Measurements from ENCODE around the gene PCDHGA5.
"Not testable (repeated sequence)": the region's sequence is repeated elsewhere in the genome, so short reads cannot be mapped to it uniquely, and the experiment has no call there.

PCDHGA5 gene

DNA sequence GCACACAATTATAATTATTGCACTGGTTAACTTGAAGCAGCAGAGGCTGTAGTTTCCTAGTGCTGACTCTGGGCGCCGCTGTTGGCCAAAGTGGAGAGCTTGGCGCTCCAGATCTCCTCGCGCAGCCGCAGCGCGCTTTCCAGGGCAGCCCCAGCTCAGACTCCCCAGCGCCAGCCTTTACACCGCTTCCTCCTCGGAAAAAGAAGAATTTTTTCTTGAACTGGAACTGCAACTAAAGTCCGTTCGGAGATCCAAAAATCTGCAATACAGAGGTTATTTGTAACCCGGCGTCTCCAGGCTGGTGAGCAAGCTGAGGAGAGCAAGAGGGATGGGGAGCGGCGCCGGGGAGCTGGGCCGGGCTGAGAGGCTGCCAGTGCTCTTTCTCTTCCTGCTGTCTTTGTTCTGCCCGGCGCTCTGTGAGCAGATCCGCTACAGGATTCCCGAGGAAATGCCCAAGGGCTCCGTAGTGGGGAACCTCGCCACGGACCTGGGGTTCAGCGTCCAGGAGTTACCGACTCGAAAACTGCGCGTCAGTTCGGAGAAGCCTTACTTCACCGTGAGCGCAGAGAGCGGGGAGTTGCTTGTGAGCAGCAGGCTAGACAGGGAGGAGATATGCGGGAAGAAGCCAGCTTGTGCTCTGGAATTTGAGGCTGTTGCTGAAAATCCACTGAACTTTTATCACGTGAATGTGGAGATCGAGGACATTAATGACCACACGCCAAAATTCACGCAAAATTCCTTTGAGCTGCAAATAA lies 23.8 kb downstream of the PCDHGA5 start, which contains the start of gene PCDHGB4:
TSS of gene PCDHGB4 (plus strand) at position 142 of the 755 bp plus-strand sequence. CDS start at position 329, 187 bp downstream.
- not testable (repeated sequence) for DNase-seq (ENCODE audit: low read depth)

DNA sequence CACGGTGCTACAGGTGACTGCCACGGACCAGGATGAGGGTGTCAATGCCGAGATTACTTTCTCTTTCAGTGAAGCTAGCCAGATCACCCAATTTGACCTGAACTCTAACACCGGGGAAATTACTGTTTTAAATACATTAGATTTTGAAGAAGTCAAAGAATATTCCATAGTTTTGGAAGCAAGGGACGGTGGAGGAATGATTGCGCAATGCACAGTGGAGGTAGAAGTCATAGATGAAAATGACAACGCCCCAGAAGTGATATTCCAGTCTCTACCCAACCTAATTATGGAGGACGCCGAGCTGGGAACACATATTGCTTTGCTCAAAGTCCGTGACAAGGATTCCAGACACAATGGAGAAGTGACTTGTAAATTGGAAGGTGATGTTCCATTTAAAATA lies 24.7 kb downstream of the PCDHGA5 start:
- no peak for DNase-seq (ENCODE audit: low read depth)

DNA sequence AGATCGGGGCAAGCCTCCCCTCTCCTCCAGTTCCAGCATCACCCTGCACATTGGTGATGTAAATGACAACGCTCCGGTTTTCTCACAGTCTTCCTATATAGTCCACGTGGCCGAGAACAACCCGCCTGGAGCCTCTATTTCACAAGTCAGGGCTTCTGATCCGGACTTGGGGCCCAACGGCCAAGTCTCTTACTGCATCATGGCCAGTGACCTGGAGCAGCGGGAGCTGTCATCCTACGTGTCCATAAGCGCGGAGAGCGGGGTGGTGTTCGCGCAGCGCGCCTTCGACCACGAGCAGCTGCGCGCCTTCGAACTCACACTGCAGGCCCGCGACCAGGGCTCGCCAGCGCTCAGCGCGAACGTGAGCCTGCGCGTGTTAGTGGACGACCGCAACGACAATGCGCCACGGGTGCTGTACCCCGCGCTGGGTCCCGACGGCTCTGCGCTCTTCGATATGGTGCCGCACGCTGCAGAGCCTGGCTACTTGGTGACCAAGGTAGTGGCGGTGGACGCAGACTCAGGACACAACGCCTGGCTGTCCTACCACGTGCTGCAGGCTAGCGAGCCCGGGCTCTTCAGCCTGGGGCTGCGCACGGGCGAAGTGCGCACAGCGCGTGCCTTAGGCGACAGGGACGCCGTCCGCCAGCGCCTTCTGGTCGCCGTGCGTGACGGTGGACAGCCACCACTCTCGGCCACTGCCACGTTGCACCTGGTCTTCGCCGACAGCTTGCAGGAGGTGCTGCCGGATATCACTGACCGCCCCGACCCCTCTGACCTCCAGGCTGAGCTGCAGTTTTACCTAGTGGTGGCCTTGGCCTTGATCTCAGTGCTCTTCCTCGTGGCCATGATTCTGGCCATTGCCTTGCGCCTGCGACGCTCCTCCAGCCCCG lies 25.4 kb downstream of the PCDHGA5 start:
- DNase-seq (ENCODE audit: low read depth) = no peak

DNA sequence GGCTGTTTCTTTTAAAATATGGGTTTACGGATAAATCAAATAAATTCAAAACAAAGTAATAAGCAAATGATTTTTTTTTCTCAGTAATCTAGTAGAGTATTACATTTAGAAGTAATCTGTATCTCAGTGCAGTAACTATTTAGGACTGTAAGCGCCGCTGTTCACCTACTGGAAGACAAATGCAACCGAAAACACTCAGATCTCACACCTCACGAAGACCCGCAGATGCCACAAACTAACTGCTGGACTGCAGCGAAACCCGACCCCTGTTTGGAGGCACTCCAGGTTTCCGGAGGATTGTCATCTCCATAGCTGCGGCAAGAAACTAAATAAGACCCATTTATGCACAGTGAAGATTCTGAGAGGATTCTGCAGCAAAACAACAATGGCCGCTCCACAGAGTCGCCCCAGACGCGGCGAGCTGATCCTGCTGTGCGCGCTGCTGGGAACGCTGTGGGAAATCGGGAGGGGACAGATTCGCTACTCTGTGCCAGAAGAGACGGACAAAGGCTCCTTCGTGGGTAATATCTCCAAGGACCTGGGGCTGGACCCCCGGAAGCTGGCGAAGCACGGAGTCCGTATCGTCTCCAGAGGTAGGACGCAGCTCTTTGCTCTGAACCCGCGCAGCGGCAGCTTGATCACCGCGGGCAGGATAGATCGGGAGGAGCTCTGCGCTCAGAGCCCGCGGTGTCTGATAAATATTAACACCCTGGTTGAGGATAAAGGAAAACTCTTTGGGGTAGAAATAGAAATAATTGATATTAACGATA lies 28.7 kb downstream of the PCDHGA5 start, which contains the start of gene PCDHGA8:
TSS of gene PCDHGA8 (plus strand) at position 205 of the 770 bp plus-strand sequence. CDS start at position 386, 181 bp downstream.
- no peak for DNase-seq (ENCODE audit: low read depth)

DNA sequence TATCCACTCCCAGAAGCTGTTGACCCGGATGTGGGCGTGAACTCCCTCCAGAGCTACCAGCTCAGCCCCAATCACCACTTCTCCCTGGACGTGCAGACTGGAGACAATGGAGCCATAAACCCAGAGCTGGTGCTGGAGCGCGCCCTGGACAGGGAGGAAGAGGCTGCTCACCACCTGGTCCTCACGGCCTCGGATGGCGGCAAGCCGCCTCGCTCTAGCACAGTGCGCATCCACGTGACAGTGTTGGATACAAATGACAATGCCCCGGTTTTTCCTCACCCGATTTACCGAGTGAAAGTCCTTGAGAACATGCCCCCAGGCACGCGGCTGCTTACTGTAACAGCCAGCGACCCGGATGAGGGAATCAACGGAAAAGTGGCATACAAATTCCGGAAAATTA lies 29.3 kb downstream of the PCDHGA5 start:
- no peak for DNase-seq (ENCODE audit: low read depth)

DNA sequence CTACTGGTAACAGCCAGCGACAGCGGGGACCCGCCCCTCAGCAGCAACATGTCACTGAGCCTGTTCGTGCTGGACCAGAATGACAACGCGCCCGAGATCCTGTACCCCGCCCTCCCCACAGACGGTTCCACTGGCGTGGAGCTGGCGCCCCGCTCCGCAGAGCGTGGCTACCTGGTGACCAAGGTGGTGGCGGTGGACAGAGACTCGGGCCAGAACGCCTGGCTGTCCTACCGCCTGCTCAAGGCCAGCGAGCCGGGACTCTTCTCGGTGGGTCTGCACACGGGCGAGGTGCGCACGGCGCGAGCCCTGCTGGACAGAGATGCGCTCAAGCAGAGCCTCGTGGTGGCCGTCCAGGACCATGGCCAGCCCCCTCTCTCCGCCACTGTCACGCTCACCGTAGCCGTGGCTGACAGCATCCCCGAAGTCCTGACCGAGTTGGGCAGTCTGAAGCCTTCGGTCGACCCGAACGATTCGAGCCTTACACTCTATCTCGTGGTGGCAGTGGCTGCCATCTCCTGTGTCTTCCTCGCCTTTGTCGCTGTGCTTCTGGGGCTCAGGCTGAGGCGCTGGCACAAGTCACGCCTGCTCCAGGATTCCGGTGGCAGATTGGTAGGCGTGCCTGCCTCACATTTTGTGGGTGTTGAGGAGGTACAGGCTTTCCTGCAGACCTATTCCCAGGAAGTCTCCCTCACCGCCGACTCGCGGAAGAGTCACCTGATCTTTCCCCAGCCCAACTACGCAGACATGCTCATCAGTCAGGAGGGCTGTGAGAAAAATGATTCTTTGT lies 30.6 kb downstream of the PCDHGA5 start:
- not testable (repeated sequence) for DNase-seq (ENCODE audit: low read depth)

DNA sequence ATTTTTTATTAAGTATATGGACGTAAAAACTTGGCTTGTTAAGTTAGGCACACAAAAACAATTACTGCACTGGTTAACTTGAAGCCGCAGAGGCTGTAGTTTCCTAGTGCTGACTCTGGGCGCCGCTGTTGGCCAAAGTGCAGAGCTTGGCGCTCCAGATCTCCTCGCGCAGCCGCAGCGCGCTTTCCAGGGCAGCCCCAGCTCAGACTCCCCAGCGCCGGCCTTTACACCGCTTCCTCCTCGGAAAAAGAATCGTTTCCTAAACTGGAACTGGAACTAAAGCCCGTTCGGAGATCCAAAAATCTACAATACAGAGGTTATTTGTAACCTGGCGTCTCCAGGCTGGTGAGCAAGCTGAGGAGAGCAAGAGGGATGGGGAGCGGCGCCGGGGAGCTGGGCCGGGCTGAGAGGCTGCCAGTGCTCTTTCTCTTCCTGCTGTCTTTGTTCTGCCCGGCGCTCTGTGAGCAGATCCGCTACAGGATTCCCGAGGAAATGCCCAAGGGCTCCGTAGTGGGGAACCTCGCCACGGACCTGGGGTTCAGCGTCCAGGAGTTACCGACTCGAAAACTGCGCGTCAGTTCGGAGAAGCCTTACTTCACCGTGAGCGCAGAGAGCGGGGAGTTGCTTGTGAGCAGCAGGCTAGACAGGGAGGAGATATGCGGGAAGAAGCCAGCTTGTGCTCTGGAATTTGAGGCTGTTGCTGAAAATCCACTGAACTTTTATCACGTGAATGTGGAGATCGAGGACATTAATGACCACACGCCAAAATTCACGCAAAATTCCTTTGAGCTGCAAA lies 34.0 kb downstream of the PCDHGA5 start, which contains the start of gene PCDHGB5:
TSS of gene PCDHGB5 (plus strand) at position 192 of the 796 bp plus-strand sequence. CDS start at position 373, 181 bp downstream.
- DNase-seq (ENCODE audit: low read depth) = not testable (repeated sequence)

DNA sequence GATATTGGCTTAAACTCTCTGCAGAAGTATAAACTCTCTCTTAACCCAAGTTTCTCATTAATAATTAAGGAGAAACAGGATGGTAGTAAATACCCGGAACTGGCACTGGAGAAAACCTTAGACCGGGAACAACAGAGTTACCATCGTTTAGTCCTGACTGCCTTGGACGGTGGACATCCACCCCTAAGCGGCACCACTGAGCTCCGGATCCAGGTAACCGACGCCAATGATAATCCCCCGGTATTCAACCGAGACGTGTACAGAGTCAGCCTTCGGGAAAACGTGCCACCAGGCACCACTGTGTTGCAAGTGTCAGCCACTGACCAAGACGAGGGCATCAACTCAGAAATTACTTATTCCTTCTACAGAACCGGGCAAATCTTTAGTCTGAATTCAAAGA lies 34.6 kb downstream of the PCDHGA5 start:
- DNase-seq (ENCODE audit: low read depth) = no peak

DNA sequence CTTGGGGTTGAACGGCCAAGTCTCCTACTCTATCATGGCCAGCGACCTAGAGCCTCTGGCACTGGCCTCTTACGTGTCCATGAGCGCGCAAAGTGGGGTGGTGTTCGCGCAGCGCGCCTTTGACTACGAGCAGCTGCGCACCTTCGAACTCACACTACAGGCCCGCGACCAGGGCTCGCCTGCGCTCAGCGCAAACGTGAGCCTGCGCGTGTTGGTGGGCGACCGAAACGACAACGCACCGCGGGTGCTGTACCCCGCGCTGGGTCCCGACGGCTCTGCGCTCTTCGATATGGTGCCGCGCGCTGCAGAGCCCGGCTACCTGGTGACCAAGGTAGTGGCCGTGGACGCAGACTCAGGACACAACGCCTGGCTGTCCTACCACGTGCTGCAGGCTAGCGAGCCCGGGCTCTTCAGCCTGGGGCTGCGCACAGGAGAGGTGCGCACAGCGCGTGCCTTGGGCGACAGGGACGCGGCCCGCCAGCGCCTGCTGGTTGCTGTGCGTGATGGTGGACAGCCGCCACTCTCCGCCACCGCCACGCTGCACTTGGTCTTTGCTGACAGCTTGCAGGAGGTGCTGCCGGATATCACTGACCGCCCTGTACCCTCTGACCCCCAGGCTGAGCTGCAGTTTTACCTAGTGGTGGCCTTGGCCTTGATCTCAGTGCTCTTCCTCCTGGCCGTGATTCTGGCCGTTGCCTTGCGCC lies 35.7 kb downstream of the PCDHGA5 start:
- no peak for DNase-seq (ENCODE audit: low read depth)

DNA sequence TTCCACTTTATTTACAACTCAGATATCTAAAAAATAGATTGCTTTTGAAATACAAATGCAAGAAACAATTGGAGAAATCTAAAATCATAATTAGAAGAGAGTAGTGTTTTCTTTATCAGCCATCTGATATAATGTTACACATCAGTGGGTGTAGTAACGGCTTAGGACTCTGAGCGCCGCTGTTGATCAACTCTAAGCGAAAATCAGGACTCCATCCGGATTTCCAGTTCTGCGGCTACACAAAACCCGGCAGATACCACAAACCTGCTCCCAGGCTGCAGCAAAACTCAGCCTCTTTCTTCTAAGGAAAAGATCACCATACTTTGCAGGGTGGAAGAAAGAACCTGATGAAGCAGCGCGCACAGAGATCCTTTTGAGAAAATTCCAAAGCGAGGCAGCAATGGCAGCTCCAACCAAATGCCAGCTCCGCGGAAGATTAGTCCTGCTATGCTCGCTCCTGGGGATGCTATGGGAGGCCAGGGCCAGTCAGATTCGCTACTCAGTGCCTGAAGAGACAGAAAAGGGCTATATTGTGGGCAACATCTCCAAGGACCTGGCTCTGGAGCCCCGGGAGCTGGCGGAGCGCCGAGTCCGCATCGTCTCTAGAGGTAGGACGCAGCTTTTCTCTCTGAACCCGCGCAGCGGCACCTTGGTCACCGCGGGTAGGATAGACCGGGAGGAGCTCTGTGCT lies 38.7 kb downstream of the PCDHGA5 start, which contains the start of gene PCDHGA9:
TSS of gene PCDHGA9 (plus strand) at position 226 of the 691 bp plus-strand sequence. CDS start at position 401, 175 bp downstream.
- DNase-seq (ENCODE audit: low read depth) = no peak

DNA sequence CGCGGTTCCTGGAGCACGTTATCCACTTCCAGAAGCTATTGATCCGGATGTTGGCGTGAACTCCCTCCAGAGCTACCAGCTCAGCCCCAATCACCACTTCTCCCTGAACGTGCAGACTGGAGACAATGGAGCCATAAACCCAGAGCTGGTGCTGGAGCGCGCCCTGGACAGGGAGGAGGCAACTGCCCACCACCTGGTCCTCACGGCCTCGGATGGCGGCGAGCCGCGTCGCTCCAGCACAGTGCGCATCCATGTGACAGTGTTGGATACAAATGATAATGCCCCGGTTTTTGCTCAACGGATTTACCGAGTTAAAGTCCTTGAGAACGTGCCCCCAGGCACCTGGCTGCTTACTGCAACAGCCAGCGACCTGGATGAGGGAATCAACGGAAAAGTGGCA lies 39.4 kb downstream of the PCDHGA5 start:
- no peak for DNase-seq (ENCODE audit: low read depth)

DNA sequence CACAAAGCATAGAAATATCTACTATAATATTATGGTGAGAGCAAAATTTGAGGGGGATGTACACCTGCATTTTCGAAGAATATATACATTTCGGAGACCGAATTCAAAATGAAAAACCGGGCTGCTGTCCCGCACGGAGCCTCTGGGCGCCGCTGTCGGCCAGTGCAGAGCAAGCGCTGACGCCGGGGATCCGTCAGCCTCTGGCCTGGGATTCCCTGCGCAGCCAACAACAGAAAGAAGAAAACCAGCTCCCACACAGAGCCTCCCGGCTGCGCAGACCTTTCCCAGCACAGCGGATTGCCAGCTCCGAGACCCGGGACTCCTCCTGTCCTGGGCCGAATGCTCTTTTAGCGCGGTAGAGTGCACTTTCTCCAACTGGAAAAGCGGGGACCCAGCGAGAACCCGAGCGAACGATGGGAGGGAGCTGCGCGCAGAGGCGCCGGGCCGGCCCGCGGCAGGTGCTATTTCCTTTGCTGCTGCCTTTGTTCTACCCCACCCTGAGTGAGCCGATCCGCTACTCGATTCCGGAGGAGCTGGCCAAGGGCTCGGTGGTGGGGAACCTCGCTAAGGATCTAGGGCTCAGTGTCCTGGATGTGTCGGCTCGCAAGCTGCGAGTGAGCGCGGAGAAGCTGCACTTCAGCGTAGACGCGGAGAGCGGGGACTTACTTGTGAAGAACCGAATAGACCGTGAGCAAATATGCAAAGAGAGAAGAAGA lies 44.0 kb downstream of the PCDHGA5 start, which contains the start of gene PCDHGB6:
TSS of gene PCDHGB6 (plus strand) at position 232 of the 716 bp plus-strand sequence. CDS start at position 414, 182 bp downstream.
- not testable (repeated sequence) for DNase-seq (ENCODE audit: low read depth)

DNA sequence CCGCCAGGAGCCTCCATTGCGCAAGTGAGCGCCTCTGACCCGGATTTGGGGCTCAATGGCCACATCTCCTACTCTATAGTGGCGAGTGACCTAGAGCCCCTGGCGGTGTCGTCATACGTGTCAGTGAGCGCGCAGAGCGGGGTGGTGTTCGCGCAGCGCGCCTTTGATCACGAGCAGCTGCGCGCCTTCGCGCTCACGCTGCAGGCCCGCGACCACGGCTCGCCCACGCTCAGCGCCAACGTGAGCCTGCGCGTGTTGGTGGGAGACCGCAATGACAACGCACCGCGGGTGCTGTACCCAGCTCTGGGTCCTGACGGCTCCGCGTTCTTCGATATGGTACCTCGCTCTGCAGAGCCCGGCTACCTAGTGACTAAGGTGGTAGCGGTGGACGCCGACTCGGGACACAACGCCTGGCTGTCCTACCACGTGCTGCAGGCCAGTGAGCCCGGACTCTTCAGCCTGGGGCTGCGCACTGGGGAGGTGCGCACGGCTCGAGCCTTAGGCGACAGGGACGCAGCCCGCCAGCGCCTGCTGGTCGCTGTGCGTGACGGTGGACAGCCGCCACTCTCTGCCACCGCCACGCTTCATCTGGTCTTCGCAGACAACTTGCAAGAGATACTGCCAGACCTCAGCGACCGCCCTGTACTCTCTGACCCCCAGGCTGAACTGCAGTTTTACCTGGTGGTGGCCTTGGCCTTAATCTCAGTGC lies 45.8 kb downstream of the PCDHGA5 start:
- no peak for DNase-seq (ENCODE audit: low read depth)

DNA sequence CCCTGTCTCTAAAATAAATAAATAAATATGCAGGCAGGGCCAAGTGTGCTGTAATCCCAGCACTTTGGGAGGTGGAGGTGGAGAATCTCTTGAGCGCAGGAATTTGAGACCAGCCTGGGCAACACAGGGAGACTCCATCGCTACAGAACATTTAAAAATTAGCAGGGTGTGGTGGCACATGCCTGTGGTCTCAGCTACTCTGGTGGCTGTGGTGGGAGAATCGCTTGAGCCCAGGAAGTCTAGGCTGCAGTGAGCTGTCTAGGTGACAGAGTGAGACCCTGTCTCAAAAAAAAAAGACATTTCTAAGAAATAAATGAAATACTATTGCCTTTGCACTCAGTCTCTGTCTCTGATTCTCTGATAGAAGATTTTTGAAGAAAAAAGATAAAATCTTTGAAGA lies 47.6 kb downstream of the PCDHGA5 start:
- no peak for DNase-seq (ENCODE audit: low read depth)

DNA sequence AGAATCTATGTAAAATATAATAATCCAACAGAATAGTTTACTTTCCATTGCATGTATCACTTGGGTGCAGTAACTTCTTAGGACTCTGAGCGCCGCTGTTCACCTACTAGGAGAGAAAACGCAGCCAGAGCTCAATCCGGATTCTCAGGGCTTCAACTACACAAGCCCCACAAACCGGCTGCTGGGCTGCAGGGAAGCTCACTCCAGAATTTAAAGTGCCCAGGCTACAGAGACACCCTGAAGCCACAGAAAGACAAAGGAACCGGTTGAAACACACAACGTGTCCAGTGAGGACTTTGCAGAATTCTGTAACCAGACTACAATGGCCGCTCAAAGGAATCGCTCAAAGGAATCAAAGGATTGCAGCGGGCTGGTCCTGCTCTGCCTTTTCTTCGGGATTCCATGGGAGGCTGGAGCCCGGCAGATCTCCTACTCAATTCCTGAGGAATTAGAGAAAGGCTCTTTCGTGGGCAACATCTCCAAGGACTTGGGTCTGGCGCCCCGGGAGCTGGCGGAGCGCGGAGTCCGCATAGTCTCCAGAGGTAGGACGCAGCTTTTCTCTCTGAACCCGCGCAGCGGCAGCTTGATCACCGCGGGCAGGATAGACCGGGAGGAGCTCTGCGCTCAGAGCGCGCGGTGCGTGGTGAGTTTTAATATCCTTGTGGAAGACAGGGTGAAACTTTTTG lies 49.0 kb downstream of the PCDHGA5 start, which contains the start of gene PCDHGA10:
TSS of gene PCDHGA10 (plus strand) at position 134 of the 686 bp plus-strand sequence. CDS start at position 323, 189 bp downstream.
- no peak for DNase-seq (ENCODE audit: low read depth)

DNA sequence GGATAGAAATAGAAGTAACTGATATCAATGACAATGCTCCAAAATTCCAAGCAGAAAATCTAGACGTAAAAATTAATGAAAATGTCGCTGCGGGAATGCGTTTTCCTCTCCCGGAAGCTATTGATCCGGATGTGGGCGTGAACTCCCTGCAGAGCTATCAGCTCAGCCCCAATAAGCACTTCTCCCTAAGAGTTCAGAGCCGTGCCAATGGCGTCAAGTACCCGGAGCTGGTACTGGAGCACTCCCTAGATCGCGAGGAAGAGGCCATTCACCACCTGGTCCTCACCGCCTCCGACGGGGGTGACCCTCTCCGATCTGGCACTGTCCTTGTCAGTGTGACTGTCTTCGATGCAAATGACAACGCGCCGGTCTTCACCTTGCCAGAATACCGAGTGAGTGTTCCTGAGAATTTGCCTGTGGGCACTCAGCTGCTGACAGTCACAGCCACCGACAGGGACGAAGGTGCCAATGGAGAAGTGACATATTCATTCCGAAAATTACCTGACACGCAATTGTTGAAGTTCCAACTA lies 49.6 kb downstream of the PCDHGA5 start:
- DNase-seq (ENCODE audit: low read depth) = no peak

Measured in stimulated activated CD8-positive, alpha-beta memory T cell treated with anti-CD3 and anti-CD28 coated beads, Interleukin-15, amount 100 ng/mL, for 24 hours (primary cell).